Trophoblast cell (in vitro differentiated cells and primary cell): Measurements from ENCODE around the gene SLC4A2.
A peak's percentile ranks its signal among the peaks of the same experiment; 100 is the strongest.

Experiments used
- DNase-seq, 2 donors: peaks; one replicate each; pipeline ENCODE4 v3.0.0-alpha.2; 2016
- H2AFZ ChIP-seq: 2 replicates; pipeline ENCODE4 v1.6.1; 2013; ENCODE audit warnings: low read length, moderate library complexity, mild to moderate bottlenecking; ENCODE audit not compliant: insufficient read depth, poor library complexity
- H2AK5ac ChIP-seq: 2 replicates; pipeline ENCODE4 v1.6.1; 2013; ENCODE audit warnings: mild to moderate bottlenecking, low read length
- H2BK120ac ChIP-seq: 2 replicates; pipeline ENCODE4 v1.6.1; 2013; ENCODE audit warnings: low read length, mild to moderate bottlenecking, moderate library complexity; ENCODE audit not compliant: insufficient read depth, poor library complexity
- H2BK12ac ChIP-seq: 2 replicates; pipeline ENCODE4 v1.6.1; 2013; ENCODE audit warnings: mild to moderate bottlenecking, low read length, moderate library complexity
- H2BK5ac ChIP-seq: 2 replicates; pipeline ENCODE4 v1.6.1; 2013; ENCODE audit warnings: low read length, low read depth, moderate library complexity, mild to moderate bottlenecking; ENCODE audit not compliant: poor library complexity
- H3K14ac ChIP-seq: 2 replicates; pipeline ENCODE4 v1.6.1; 2013; ENCODE audit warnings: mild to moderate bottlenecking, low read length
- H3K18ac ChIP-seq: 2 replicates; pipeline ENCODE4 v1.6.1; 2013; ENCODE audit warnings: mild to moderate bottlenecking, low read length
- H3K23ac ChIP-seq: 2 replicates; pipeline ENCODE4 v1.6.1; 2013; ENCODE audit warnings: low read length
- H3K27ac ChIP-seq: 2 replicates; pipeline ENCODE4 v1.5.1; 2013; ENCODE audit warnings: low read depth, mild to moderate bottlenecking, inconsistent platforms, low read length, moderate library complexity
- H3K27me3 ChIP-seq: 2 replicates; pipeline ENCODE4 v1.6.1; 2013; ENCODE audit warnings: inconsistent platforms, mild to moderate bottlenecking, low read length, moderate library complexity; ENCODE audit not compliant: insufficient read depth
- H3K36me3 ChIP-seq, 2 experiments: 1 replicate in 1 of 2; 2 replicates in 1 of 2; pipeline ENCODE4 v1.6.1; 2013; ENCODE audit warnings: low read length in 2 of 2, mild to moderate bottlenecking in 2 of 2, moderate library complexity in 1 of 2; ENCODE audit not compliant: insufficient read depth in 2 of 2, control insufficient read depth in 1 of 2
- H3K4ac ChIP-seq: 2 replicates; pipeline ENCODE4 v1.6.1; 2013; ENCODE audit warnings: low read depth, mild to moderate bottlenecking, low read length, moderate library complexity
- H3K4me1 ChIP-seq, 2 experiments: 1 replicate in 1 of 2; 2 replicates in 1 of 2; pipeline ENCODE4 v1.6.1; 2013; ENCODE audit warnings: low read length in 2 of 2, mild to moderate bottlenecking in 2 of 2, moderate library complexity in 1 of 2; ENCODE audit not compliant: insufficient read depth in 2 of 2, control insufficient read depth in 1 of 2
- H3K4me2 ChIP-seq: 2 replicates; pipeline ENCODE4 v1.6.1; 2013; ENCODE audit warnings: inconsistent platforms, mild to moderate bottlenecking, low read length, moderate library complexity
- H3K4me3 ChIP-seq: 2 replicates; pipeline ENCODE4 v1.5.1; 2013; ENCODE audit warnings: mild to moderate bottlenecking, low read depth, low read length, inconsistent platforms
- H3K79me1 ChIP-seq: one replicate; pipeline ENCODE4 v1.6.1; 2013; ENCODE audit warnings: low read length
- H3K79me2 ChIP-seq: 2 replicates; pipeline ENCODE4 v1.6.1; 2013; ENCODE audit warnings: low read length, mild to moderate bottlenecking; ENCODE audit not compliant: control insufficient read depth, insufficient read depth, poor library complexity
- H3K9ac ChIP-seq: 2 replicates; pipeline ENCODE4 v1.6.1; 2013; ENCODE audit warnings: mild to moderate bottlenecking, low read length
- H3K9me3 ChIP-seq: 2 replicates; pipeline ENCODE4 v1.6.1; 2013; ENCODE audit warnings: low read depth, mild to moderate bottlenecking, control low read depth, inconsistent platforms, low read length; ENCODE audit not compliant: insufficient read depth
- H4K12ac ChIP-seq: 2 replicates; pipeline ENCODE4 v1.6.1; 2013; ENCODE audit warnings: low read depth, mild to moderate bottlenecking, low read length, moderate library complexity
- H4K8ac ChIP-seq: 2 replicates; pipeline ENCODE4 v1.6.1; 2013; ENCODE audit warnings: low read depth, mild to moderate bottlenecking, low read length, moderate library complexity
- H4K91ac ChIP-seq: one replicate; pipeline ENCODE4 v1.6.1; 2013; ENCODE audit warnings: low read depth, mild to moderate bottlenecking, low read length, moderate library complexity
- WGBS: extraction: QIAGEN DNeasy Blood & Tissue Kit; methylation state at CpG from one replicate; pipeline ENCODE4 v1.1.7; 2013; ENCODE audit warnings: missing lambda C conversion rate; ENCODE audit not compliant: insufficient read length, insufficient coverage; ENCODE audit errors: extremely low coverage; 5-methylcytosine and 5-hydroxymethylcytosine counted together

The SLC4A2 gene

DNA sequence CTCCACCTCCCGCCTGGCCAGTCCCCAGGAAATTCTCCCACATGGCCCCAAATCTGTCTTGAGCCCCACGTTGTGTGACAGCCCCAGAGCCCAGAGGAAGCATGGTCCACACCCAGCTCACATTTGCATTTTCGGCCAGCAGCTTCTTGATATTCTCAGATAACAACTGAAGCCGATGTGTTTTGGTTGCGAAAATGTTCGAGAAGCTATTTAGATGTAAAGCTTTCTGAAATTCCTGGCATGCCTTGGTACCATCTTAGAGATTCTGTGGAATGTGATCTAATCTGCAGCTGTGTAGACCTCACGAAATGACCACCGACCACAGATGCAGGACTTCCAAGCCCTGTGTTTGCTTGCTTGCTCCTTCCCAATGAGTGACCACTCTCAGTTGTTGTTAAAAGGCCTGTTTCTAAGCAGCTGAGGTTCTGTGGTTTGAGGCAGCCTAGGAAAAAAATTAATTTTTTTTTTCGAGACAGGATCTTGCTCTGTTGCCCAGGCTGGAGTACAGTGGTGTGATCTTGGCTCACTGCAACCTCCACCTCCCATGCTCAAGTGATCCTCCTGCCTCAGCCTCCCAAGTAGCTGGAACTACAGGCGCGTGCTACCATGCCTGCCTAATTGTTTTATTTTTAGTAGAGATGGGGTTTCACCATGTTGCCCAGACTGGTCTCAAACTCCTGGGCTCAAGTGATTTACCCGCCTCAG lies 8.8 kb downstream of the SLC4A2 start:
- Histone ChIP-seq H3K4ac (no peak overlapping the region), H3K9ac (no peak overlapping the region), H4K12ac (no peak overlapping the region), H3K9me3 (no peaks in the 10 kb centered on the region), H2AFZ (no peak overlapping the region), H3K14ac (no peak overlapping the region), H2AK5ac (no peak overlapping the region), H2BK5ac (peak overlapping the region; percentile 16), H4K8ac (no peak overlapping the region), H3K4me1 (peaks cover 11 to 18% of the 10 kb centered on the region in 2 experiments), H2BK120ac (peak overlapping the region; percentile 41), H3K4me3 (no peak overlapping the region), H3K79me1 (peaks cover 10% of the 10 kb centered on the region), H3K23ac (no peak overlapping the region), H4K91ac (no peak overlapping the region), H3K36me3 (peaks cover 82 to 84% of the 10 kb centered on the region in 2 experiments), H3K27me3 (no peaks in the 10 kb centered on the region), H3K27ac (peak overlapping the region; percentile 78), H3K4me2 (peak overlapping the region; percentile 38), H3K79me2 (no peaks in the 10 kb centered on the region), H3K18ac (peak overlapping the region; percentile 30), H2BK12ac (no peak overlapping the region)
- peak in 1 of 2 donors; percentile 75 for DNase-seq
- WGBS = no CpG with 5 or more reads among the region's 12 CpGs

DNA sequence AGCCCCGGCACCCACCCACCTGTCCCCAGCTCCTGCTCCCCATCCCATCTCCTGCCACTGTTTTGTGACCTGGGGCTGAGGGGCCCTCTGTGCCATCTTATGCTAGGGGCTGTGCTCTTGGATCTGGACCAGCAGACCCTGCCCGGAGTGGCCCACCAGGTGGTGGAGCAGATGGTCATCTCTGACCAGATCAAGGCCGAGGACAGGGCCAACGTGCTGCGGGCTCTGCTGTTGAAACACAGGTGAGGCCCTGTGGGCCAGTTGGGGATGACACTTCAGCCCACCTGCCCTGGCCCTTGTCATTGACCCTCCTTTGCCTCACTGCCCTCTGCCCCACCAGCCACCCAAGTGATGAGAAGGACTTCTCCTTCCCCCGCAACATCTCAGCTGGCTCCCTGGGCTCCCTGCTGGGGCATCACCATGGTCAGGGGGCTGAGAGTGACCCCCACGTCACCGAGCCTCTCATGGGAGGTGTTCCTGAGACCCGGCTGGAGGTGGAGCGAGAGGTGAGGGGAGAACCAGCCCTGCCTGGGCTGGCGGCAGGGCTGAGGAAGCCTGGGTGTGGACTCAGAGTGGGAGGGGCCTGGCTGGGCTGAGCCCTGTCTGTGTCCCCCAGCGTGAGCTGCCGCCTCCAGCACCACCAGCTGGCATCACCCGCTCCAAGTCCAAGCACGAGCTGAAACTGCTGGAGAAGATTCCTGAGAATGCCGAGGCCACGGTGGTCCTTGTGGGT lies 10.6 kb downstream of the SLC4A2 start:
- no CpG with 5 or more reads among the region's 17 CpGs for WGBS
- Histone ChIP-seq H3K4me2 (no peak overlapping the region), H4K91ac (no peak overlapping the region), H3K79me1 (peaks cover 4% of the 10 kb centered on the region), H2BK5ac (no peak overlapping the region), H3K4me3 (no peak overlapping the region), H4K8ac (peak overlapping the region; percentile 20), H3K14ac (no peak overlapping the region), H3K18ac (no peak overlapping the region), H2AFZ (no peak overlapping the region), H3K23ac (no peak overlapping the region), H3K79me2 (no peaks in the 10 kb centered on the region), H3K4ac (no peak overlapping the region), H2AK5ac (no peak overlapping the region), H3K36me3 (peaks cover 84 to 89% of the 10 kb centered on the region in 2 experiments), H3K27me3 (no peaks in the 10 kb centered on the region), H3K4me1 (peaks cover 8 to 15% of the 10 kb centered on the region in 2 experiments), H3K9ac (no peak overlapping the region), H3K27ac (no peak overlapping the region), H4K12ac (no peak overlapping the region), H2BK12ac (no peak overlapping the region), H2BK120ac (no peak overlapping the region), H3K9me3 (no peaks in the 10 kb centered on the region)
- DNase-seq = no peak

DNA sequence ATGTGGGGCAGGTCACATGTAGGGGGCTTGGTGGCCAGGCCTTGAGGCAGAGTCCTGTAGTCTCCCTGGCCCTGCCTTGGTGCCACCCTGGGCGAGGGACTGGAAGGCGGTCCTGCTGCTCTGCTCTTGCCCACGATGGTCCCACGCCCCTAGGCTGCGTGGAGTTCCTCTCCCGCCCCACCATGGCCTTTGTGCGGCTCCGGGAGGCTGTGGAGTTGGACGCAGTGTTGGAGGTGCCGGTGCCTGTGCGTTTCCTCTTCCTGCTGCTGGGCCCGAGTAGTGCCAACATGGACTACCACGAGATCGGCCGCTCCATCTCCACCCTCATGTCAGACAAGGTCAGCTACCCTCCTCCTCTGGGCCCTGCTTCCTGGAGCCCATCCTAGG lies 11.2 kb downstream of the SLC4A2 start:
- Histone ChIP-seq H3K4me1 (peaks cover 8 to 15% of the 10 kb centered on the region in 2 experiments), H3K4me2 (no peak overlapping the region), H4K12ac (no peak overlapping the region), H3K36me3 (peaks cover 84 to 89% of the 10 kb centered on the region in 2 experiments), H2BK120ac (no peak overlapping the region), H3K9ac (no peak overlapping the region), H4K91ac (no peak overlapping the region), H3K27me3 (no peaks in the 10 kb centered on the region), H2BK5ac (no peak overlapping the region), H3K79me1 (peaks cover 4% of the 10 kb centered on the region), H3K18ac (no peak overlapping the region), H2BK12ac (no peak overlapping the region), H2AK5ac (no peak overlapping the region), H3K23ac (no peak overlapping the region), H2AFZ (no peak overlapping the region), H3K14ac (no peak overlapping the region), H3K9me3 (no peaks in the 10 kb centered on the region), H3K79me2 (no peaks in the 10 kb centered on the region), H3K4ac (no peak overlapping the region), H3K4me3 (no peak overlapping the region), H4K8ac (no peak overlapping the region), H3K27ac (no peak overlapping the region)
- DNase-seq = no peak
- WGBS = no CpG with 5 or more reads among the region's 15 CpGs

DNA sequence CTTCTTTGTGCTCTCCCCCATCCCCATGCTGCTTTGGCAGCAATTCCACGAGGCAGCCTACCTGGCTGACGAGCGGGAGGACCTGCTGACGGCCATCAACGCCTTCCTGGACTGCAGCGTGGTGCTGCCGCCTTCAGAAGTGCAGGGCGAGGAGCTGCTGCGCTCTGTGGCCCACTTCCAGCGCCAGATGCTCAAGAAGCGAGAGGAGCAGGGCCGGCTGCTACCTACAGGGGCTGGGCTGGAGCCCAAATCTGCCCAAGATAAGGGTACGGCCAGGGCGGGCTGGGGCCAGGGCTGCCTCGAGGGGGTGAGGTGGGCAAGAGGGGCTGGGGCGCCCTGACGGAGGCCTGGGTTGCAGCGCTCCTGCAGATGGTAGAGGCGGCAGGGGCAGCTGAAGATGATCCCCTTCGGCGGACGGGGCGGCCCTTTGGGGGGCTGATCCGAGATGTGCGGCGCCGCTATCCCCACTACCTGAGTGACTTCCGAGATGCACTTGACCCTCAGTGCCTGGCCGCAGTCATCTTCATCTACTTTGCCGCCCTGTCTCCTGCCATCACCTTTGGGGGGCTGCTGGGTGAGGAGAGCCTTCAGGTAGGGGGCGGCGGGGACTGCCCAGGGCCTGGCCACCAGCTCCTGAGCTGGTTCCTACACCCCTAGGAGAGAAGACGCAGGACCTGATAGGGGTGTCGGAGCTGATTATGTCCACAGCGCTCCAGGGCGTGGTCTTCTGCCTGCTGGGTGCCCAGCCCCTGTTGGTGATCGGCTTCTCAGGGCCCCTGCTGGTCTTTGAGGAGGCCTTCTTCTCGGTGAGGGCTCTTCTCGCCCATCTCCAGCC lies 11.9 kb downstream of the SLC4A2 start:
- Histone ChIP-seq H3K23ac (no peak overlapping the region), H3K4ac (no peak overlapping the region), H3K79me2 (no peaks in the 10 kb centered on the region), H3K14ac (no peak overlapping the region), H3K4me3 (no peak overlapping the region), H3K27me3 (no peaks in the 10 kb centered on the region), H4K8ac (no peak overlapping the region), H3K4me1 (peaks cover 8 to 15% of the 10 kb centered on the region in 2 experiments), H4K12ac (no peak overlapping the region), H3K36me3 (peaks cover 84 to 89% of the 10 kb centered on the region in 2 experiments), H2AK5ac (no peak overlapping the region), H2BK5ac (no peak overlapping the region), H3K9me3 (no peaks in the 10 kb centered on the region), H3K9ac (no peak overlapping the region), H3K27ac (no peak overlapping the region), H2AFZ (no peak overlapping the region), H3K18ac (no peak overlapping the region), H4K91ac (no peak overlapping the region), H3K79me1 (peaks cover 4% of the 10 kb centered on the region), H2BK12ac (no peak overlapping the region), H3K4me2 (no peak overlapping the region), H2BK120ac (no peak overlapping the region)
- no peak for DNase-seq
- no CpG with 5 or more reads among the region's 39 CpGs for WGBS
